ENCODE measurements around the gene NDUFAF5. TPM values are rescaled to one million over a fixed set of nuclear protein-coding genes. Genes with fewer than 3 reads are reported as not detected.
A peak's percentile ranks its signal among the peaks of the same experiment; 100 is the strongest.

Gene NDUFAF5
- total RNA-seq, 2 donors from 2014 or later = 31.8 to 33.0 TPM

- H3K36me3 ChIP-seq = no peaks in the 10 kb centered on the region
- DNase-seq = no peak
These were observed 18.9 kb upstream of the NDUFAF5 start for GRCh38 chr20:13765868-13766416.

DNA sequence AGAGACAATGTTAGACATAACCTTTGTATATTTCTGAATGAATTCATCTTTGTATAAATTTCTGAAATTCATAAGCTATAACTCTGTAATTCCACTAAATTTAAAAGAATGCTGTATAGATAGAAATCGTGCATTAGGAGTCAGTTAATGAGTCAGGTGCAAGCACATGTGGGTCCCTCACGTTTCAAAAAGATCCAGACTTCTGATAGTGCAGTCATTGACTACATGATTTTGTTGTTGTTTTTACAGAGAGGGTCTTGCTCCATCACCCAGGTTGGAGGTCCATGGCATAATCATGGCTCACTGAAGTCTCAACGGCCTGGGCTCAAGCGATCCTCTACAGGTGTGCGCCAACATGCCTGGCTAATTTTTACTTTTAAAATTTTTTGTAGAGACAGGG is 14.7 kb upstream of the NDUFAF5 start:
- Histone ChIP-seq H3K27me3 (no peaks in the 10 kb centered on the region), H3K9ac (ENCODE audit: low read depth in 2 of 2, low read length in 2 of 2) (no peak overlapping the region), H3K4me1 (no peaks in the 10 kb centered on the region), H3K4me3 (no peak overlapping the region), H3K27ac (no peak overlapping the region), H3K9me3 (no peaks in the 10 kb centered on the region), H3K36me3 (no peaks in the 10 kb centered on the region)
- DNase-seq = no peak
- no peak for TF ChIP-seq CTCF (IDR thresholded peaks at IDR 0.05)
- intact Hi-C loops (cut with DNase I) = loop anchor here (10.0 kb wide), 2 partner anchors 125 to 845 kb away; no protein-coding TSS in a partner anchor

More at GRCh38 chr20:13765868-13766416, 18.9 kb upstream of the NDUFAF5 start:
- Histone ChIP-seq H3K27ac (no peak overlapping the region), H3K9me3 (no peaks in the 10 kb centered on the region), H3K4me3 (no peak overlapping the region), H3K27me3 (no peaks in the 10 kb centered on the region), H3K9ac (ENCODE audit: low read depth in 2 of 2, low read length in 2 of 2) (no peak overlapping the region), H3K4me1 (no peaks in the 10 kb centered on the region)
- TF ChIP-seq CTCF (IDR thresholded peaks at IDR 0.05) = no peak
- intact Hi-C loops (cut with DNase I) = no loop called here

- no peak for DNase-seq
- no peak overlapping the region for H3K27ac ChIP-seq
- H3K36me3 ChIP-seq = no peaks in the 10 kb centered on the region
- peak; percentile 55 for TF ChIP-seq CTCF (IDR thresholded peaks at IDR 0.05)
- no peak overlapping the region for H3K9ac ChIP-seq (ENCODE audit: low read depth in 2 of 2, low read length in 2 of 2)
- intact Hi-C loops (cut with DNase I) = loop anchor here (10.0 kb wide), 2 partner anchors 127 to 847 kb away; no protein-coding TSS in a partner anchor
- H3K4me3 ChIP-seq = no peak overlapping the region
- no peaks in the 10 kb centered on the region for H3K9me3 ChIP-seq
- H3K4me1 ChIP-seq = no peaks in the 10 kb centered on the region
- H3K27me3 ChIP-seq = no peaks in the 10 kb centered on the region
These were observed 12.9 kb upstream of the NDUFAF5 start for GRCh38 chr20:13771853-13772453.

DNA sequence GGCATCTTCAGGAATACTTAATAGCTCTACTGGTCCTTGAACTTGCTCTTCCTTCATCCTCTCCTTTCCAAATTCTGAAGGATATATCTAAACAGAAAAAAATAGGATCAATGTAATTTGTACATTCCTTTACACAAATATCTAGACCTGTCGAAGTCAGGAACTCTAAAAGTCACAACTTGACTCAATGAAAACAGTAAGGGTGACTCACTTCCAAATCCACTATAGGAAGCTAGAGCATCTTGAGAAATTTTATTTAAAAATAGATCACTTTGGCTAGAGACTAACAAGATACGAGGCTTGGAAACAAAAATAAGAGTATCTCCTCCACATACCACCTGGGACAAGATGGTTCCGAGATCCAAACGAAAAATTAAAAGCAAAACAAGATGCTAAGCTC is 12.3 kb upstream of the NDUFAF5 start:
- no peaks in the 10 kb centered on the region for H3K9me3 ChIP-seq
- no peak for TF ChIP-seq CTCF (IDR thresholded peaks at IDR 0.05)
- H3K4me1 ChIP-seq = no peaks in the 10 kb centered on the region
- DNase-seq = no peak
- H3K4me3 ChIP-seq = no peak overlapping the region
- no peaks in the 10 kb centered on the region for H3K27me3 ChIP-seq
- no peak overlapping the region for H3K27ac ChIP-seq
- H3K36me3 ChIP-seq = no peaks in the 10 kb centered on the region
- intact Hi-C loops (cut with DNase I) = loop anchor here (10.0 kb wide), 2 partner anchors 128 to 848 kb away; no protein-coding TSS in a partner anchor
- no peak overlapping the region for H3K9ac ChIP-seq (ENCODE audit: low read depth in 2 of 2, low read length in 2 of 2)

DNA sequence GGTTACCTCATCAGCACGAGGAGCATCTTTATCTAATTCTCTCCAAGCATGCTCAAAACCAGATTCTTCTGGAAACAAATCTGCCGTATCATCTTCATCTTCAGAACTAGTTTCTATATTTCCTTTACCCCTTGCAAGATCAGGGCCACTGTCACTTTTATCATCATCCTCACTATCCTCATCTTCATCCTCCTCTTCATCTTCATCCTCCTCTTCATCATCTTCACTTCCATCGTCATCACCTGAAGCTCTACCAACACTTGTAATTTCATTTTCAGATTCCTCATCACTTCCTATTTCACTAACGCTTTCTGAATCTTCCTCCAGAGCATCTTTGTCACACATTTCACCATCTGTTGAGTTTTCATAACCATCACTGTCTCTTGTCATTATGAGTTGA is 9.0 kb upstream of the NDUFAF5 start:
- TF ChIP-seq CTCF (IDR thresholded peaks at IDR 0.05) = no peak
- Histone ChIP-seq H3K9me3 (no peaks in the 10 kb centered on the region), H3K27me3 (no peaks in the 10 kb centered on the region), H3K9ac (ENCODE audit: low read depth in 2 of 2, low read length in 2 of 2) (no peak overlapping the region), H3K4me1 (no peaks in the 10 kb centered on the region), H3K4me3 (no peak overlapping the region), H3K36me3 (no peaks in the 10 kb centered on the region), H3K27ac (no peak overlapping the region)
- no peak for DNase-seq
- intact Hi-C loops (cut with DNase I) = loop anchor here (10.0 kb wide), 2 partner anchors 131 to 851 kb away; no protein-coding TSS in a partner anchor

Data from colonic mucosa (tissue), 4 donors.